Neuronal stem cell (in vitro differentiated cells): Measurements from ENCODE around the gene CNTNAP1.
"Not testable (repeated sequence)": the region's sequence is repeated elsewhere in the genome, so short reads cannot be mapped to it uniquely, and the experiment has no call there.

Experiments used
- DNase-seq: peaks from one replicate; pipeline ENCODE4 v3.0.0-alpha.2; 2013; ENCODE audit warnings: low spot score
- H2AFZ ChIP-seq: one replicate; pipeline ENCODE4 v1.6.1; 2013; ENCODE audit warnings: mild to moderate bottlenecking, low read length, inconsistent platforms
- H2AK5ac ChIP-seq: 2 replicates; pipeline ENCODE4 v1.6.1; 2013; ENCODE audit warnings: low read depth, mild to moderate bottlenecking, inconsistent platforms, low read length, moderate library complexity, mixed read lengths
- H2BK120ac ChIP-seq: 2 replicates; pipeline ENCODE4 v1.6.1; 2013; ENCODE audit warnings: low read depth, mild to moderate bottlenecking, inconsistent platforms, low read length, moderate library complexity, mixed read lengths
- H2BK12ac ChIP-seq: one replicate; pipeline ENCODE4 v1.6.1; 2013; ENCODE audit warnings: low read length, inconsistent platforms
- H2BK15ac ChIP-seq: 2 replicates; pipeline ENCODE4 v1.6.1; 2013; ENCODE audit warnings: mild to moderate bottlenecking, low read length, inconsistent platforms, mixed read lengths
- H2BK5ac ChIP-seq: one replicate; pipeline ENCODE4 v1.6.1; 2013; ENCODE audit warnings: inconsistent platforms, mild to moderate bottlenecking, low read length, moderate library complexity
- H3K14ac ChIP-seq: one replicate; pipeline ENCODE4 v1.6.1; 2013; ENCODE audit warnings: low read length, inconsistent platforms
- H3K18ac ChIP-seq: 2 replicates; pipeline ENCODE4 v1.6.1; 2013; ENCODE audit warnings: low read length, inconsistent platforms
- H3K23ac ChIP-seq: 2 replicates; pipeline ENCODE4 v1.6.1; 2013; ENCODE audit warnings: low read depth, mild to moderate bottlenecking, mixed read lengths, low read length, inconsistent platforms; ENCODE audit not compliant: poor library complexity
- H3K27ac ChIP-seq: replicated peaks from 3 replicates; pipeline ENCODE4 v1.5.1; 2013; ENCODE audit warnings: low read length, inconsistent platforms
- H3K27me3 ChIP-seq, 3 experiments: 2 replicates each; pipeline ENCODE4 v1.6.1; 2013; ENCODE audit warnings: low read length in 3 of 3, mild to moderate bottlenecking in 2 of 3, inconsistent platforms in 1 of 3, low read depth in 1 of 3, mixed read lengths in 1 of 3, moderate library complexity in 1 of 3; ENCODE audit not compliant: control insufficient read depth in 3 of 3, insufficient read depth in 3 of 3
- H3K36me3 ChIP-seq, 2 donors: replicated peaks in 1 of 2; 2 replicates each; pipeline ENCODE4 v1.6.1; 2013; ENCODE audit warnings: low read length in 2 of 2; ENCODE audit not compliant: control insufficient read depth in 2 of 2, insufficient read depth in 2 of 2
- H3K4ac ChIP-seq: 2 replicates; pipeline ENCODE4 v1.6.1; 2013; ENCODE audit warnings: inconsistent platforms, mild to moderate bottlenecking, low read length, moderate library complexity
- H3K4me1 ChIP-seq, 2 donors: 1 replicate in 1 of 2; 2 replicates in 1 of 2; pipeline ENCODE4 v1.6.1; 2013; ENCODE audit warnings: low read length in 2 of 2, low read depth in 1 of 2; ENCODE audit not compliant: control insufficient read depth in 2 of 2, insufficient read depth in 1 of 2
- H3K4me2 ChIP-seq: one replicate; pipeline ENCODE4 v1.6.1; 2013; ENCODE audit warnings: mild to moderate bottlenecking, low read length, inconsistent platforms; ENCODE audit not compliant: insufficient read depth, poor library complexity, severe bottlenecking
- H3K4me3 ChIP-seq, 2 donors: 2 replicates each; pipeline ENCODE4 v1.5.1; 2013; ENCODE audit warnings: low read length in 2 of 2, mild to moderate bottlenecking in 2 of 2, inconsistent platforms in 1 of 2, moderate library complexity in 1 of 2
- H3K79me1 ChIP-seq: one replicate; pipeline ENCODE4 v1.6.1; 2013; ENCODE audit warnings: low read depth, mild to moderate bottlenecking, inconsistent platforms, low read length, moderate library complexity
- H3K9ac ChIP-seq: one replicate; pipeline ENCODE4 v1.6.1; 2013; ENCODE audit warnings: mild to moderate bottlenecking, low read depth, low read length, inconsistent platforms; ENCODE audit not compliant: poor library complexity
- H3K9me3 ChIP-seq, 2 donors: replicated peaks in 1 of 2; 2 replicates each; pipeline versions ENCODE3 to v1.6.1; 2013; ENCODE audit warnings: low read length in 2 of 2, mild to moderate bottlenecking in 2 of 2, inconsistent platforms in 1 of 2, low read depth in 1 of 2, mixed read lengths in 1 of 2, moderate library complexity in 1 of 2; ENCODE audit not compliant: control insufficient read depth in 2 of 2, insufficient read depth in 1 of 2
- H4K8ac ChIP-seq: one replicate; pipeline ENCODE4 v1.6.1; 2013; ENCODE audit warnings: low read depth, mild to moderate bottlenecking, inconsistent platforms, low read length, moderate library complexity
- H4K91ac ChIP-seq: one replicate; pipeline ENCODE4 v1.6.1; 2013; ENCODE audit warnings: low read length, low read depth, mild to moderate bottlenecking, inconsistent platforms; ENCODE audit not compliant: poor library complexity
- WGBS, 2 donors: extraction: QIAGEN DNeasy Blood & Tissue Kit; methylation state at CpG; one replicate each; pipeline ENCODE4 v1.1.7; 2013; ENCODE audit warnings: missing lambda C conversion rate in 2 of 2, mixed read lengths in 1 of 2; ENCODE audit not compliant: insufficient read length in 2 of 2, insufficient replicate concordance in 1 of 2; ENCODE audit errors: extremely low coverage in 2 of 2; 5-methylcytosine and 5-hydroxymethylcytosine counted together

The CNTNAP1 gene

GRCh38 chr17:42660692-42661345, 21.5 kb upstream of the CNTNAP1 start:
- H3K4me1 ChIP-seq = peaks cover 2 to 3% of the 10 kb centered on the region in 2 donors
- H2BK15ac ChIP-seq = no peak overlapping the region
- no peak overlapping the region for H2BK5ac ChIP-seq
- no peak overlapping the region for H2AK5ac ChIP-seq
- H3K27ac ChIP-seq = no peak overlapping the region
- H2BK12ac ChIP-seq = no peak overlapping the region
- no peak overlapping the region for H3K14ac ChIP-seq
- no peak overlapping the region for H3K4me3 ChIP-seq
- no peak overlapping the region for H3K4ac ChIP-seq
- no peaks in the 10 kb centered on the region for H3K27me3 ChIP-seq
- H3K36me3 ChIP-seq = peaks cover 2 to 39% of the 10 kb centered on the region in 2 donors
- no peak overlapping the region for H2BK120ac ChIP-seq
- H2AFZ ChIP-seq = no peak overlapping the region
- no peak overlapping the region for H4K8ac ChIP-seq
- H3K9me3 ChIP-seq = peaks cover 0 to 4% of the 10 kb centered on the region in 2 donors
- H3K18ac ChIP-seq = no peak overlapping the region
- no peak overlapping the region for H3K4me2 ChIP-seq
- no peak for DNase-seq
- H3K9ac ChIP-seq = no peak overlapping the region
- no peak overlapping the region for H4K91ac ChIP-seq
- H3K79me1 ChIP-seq = no peaks in the 10 kb centered on the region
- H3K23ac ChIP-seq = no peak overlapping the region
- no CpG with 5 or more reads among the region's 7 CpGs for WGBS, 2 donors

- WGBS, 2 donors = no CpG with 5 or more reads among the region's 14 CpGs
- H3K4me2 ChIP-seq = no peak overlapping the region
Observed at GRCh38 chr17:42665581-42666001, 16.7 kb upstream of the CNTNAP1 start.

GRCh38 chr17:42666126-42666525, 16.2 kb upstream of the CNTNAP1 start:
- not testable (repeated sequence) for H2BK12ac ChIP-seq, H3K79me1 ChIP-seq, H2BK5ac ChIP-seq, H3K4me3 ChIP-seq, H2AK5ac ChIP-seq, H3K9me3 ChIP-seq, H3K27me3 ChIP-seq, H3K9ac ChIP-seq, H2BK15ac ChIP-seq, H3K27ac ChIP-seq, H2AFZ ChIP-seq, H4K91ac ChIP-seq, H3K18ac ChIP-seq, H3K14ac ChIP-seq, H3K23ac ChIP-seq, DNase-seq, H2BK120ac ChIP-seq, H4K8ac ChIP-seq, H3K4ac ChIP-seq, H3K4me2 ChIP-seq
- Histone ChIP-seq H3K36me3 (peaks cover 8 to 80% of the 10 kb centered on the region in 2 donors), H3K4me1 (peaks cover 0 to 15% of the 10 kb centered on the region in 2 donors)
- no CpG with 5 or more reads among the region's 16 CpGs for WGBS, 2 donors

More at GRCh38 chr17:42665581-42666001, 16.7 kb upstream of the CNTNAP1 start:
- H3K14ac ChIP-seq = no peak overlapping the region
- no peak overlapping the region for H4K8ac ChIP-seq
- H2BK120ac ChIP-seq = no peak overlapping the region
- no peak overlapping the region for H3K4me3 ChIP-seq
- H3K79me1 ChIP-seq = peaks cover 3% of the 10 kb centered on the region
- no peak overlapping the region for H2AFZ ChIP-seq
- H4K91ac ChIP-seq = no peak overlapping the region
- no peaks in the 10 kb centered on the region for H3K9me3 ChIP-seq
- H3K9ac ChIP-seq = no peak overlapping the region
- no peak overlapping the region for H2AK5ac ChIP-seq
- H2BK12ac ChIP-seq = no peak overlapping the region
- no peak overlapping the region for H3K18ac ChIP-seq
- H3K27me3 ChIP-seq = peaks cover 0 to 3% (median 0%) of the 10 kb centered on the region in 3 experiments
- no peak overlapping the region for H2BK5ac ChIP-seq
- DNase-seq = no peak
- no peak overlapping the region for H2BK15ac ChIP-seq
- H3K4ac ChIP-seq = no peak overlapping the region
- H3K36me3 ChIP-seq = peaks cover 10 to 77% of the 10 kb centered on the region in 2 donors
- H3K4me1 ChIP-seq = peaks cover 0 to 10% of the 10 kb centered on the region in 2 donors
- H3K27ac ChIP-seq = no peak overlapping the region
- H3K23ac ChIP-seq = no peak overlapping the region

GRCh38 chr17:42667088-42667951, 15.0 kb upstream of the CNTNAP1 start:
- Histone ChIP-seq H3K18ac (no peak overlapping the region), H3K4me3 (no peak overlapping the region), H3K9ac (no peak overlapping the region), H3K27me3 (peaks cover 0 to 19% (median 3%) of the 10 kb centered on the region in 3 experiments), H3K4ac (no peak overlapping the region), H3K14ac (no peak overlapping the region), H3K36me3 (peaks cover 8 to 80% of the 10 kb centered on the region in 2 donors), H3K23ac (no peak overlapping the region), H3K4me1 (peaks cover 0 to 20% of the 10 kb centered on the region in 2 donors), H2BK5ac (no peak overlapping the region), H4K91ac (no peak overlapping the region), H3K4me2 (no peak overlapping the region), H2AK5ac (no peak overlapping the region), H2BK12ac (no peak overlapping the region), H2BK15ac (no peak overlapping the region), H3K79me1 (peaks cover 3% of the 10 kb centered on the region), H2BK120ac (no peak overlapping the region), H2AFZ (no peak overlapping the region), H3K27ac (no peak overlapping the region), H3K9me3 (peaks cover 0 to 2% of the 10 kb centered on the region in 2 donors), H4K8ac (no peak overlapping the region)
- no CpG with 5 or more reads among the region's 7 CpGs for WGBS, 2 donors
- no peak for DNase-seq
